Fibroblast of lung (primary cell): ENCODE measurements around the gene CFAP20. TPM values are rescaled to one million over a fixed set of nuclear protein-coding genes. Genes with fewer than 3 reads are reported as not detected.

Source experiments
- DNase-seq, 2 donors: peaks; one replicate each; pipeline versions ENCODE4 v3.0.0 to v3.0.0-alpha.2; 2010; ENCODE audit warnings: low read depth in 2 of 2
- H2AFZ ChIP-seq: 2 replicates; pipeline ENCODE4 v1.5.1; 2012; ENCODE audit warnings: low read length, control low read depth, inconsistent platforms
- H3K27ac ChIP-seq: 2 replicates; pipeline ENCODE4 v1.5.1; 2011; ENCODE audit warnings: low read length, control low read depth; ENCODE audit not compliant: insufficient read depth
- H3K27me3 ChIP-seq: 2 replicates; pipeline ENCODE4 v1.5.1; 2011; ENCODE audit warnings: mild to moderate bottlenecking, low read length; ENCODE audit not compliant: control insufficient read depth, insufficient read depth
- H3K36me3 ChIP-seq: 2 replicates; pipeline ENCODE4 v1.5.1; 2011; ENCODE audit warnings: low read length; ENCODE audit not compliant: control insufficient read depth, insufficient read depth
- H3K4me1 ChIP-seq: 2 replicates; pipeline ENCODE4 v1.5.1; 2011; ENCODE audit warnings: low read length; ENCODE audit not compliant: control insufficient read depth, insufficient read depth; ENCODE audit errors: extremely low read depth
- H3K4me2 ChIP-seq: 2 replicates; pipeline ENCODE4 v1.5.1; 2011; ENCODE audit warnings: low read length, control low read depth; ENCODE audit not compliant: insufficient read depth; ENCODE audit errors: extremely low read depth
- H3K4me3 ChIP-seq, 4 experiments: fragments of 200-600 bp in 1 of 4; sonication (generic) in 1 of 4; replicated peaks in 1 of 4; 2 replicates each; pipeline ENCODE4 v1.5.1; 2011 to 2016; ENCODE audit warnings: low read length in 4 of 4, low read depth in 3 of 4, mild to moderate bottlenecking in 3 of 4, control low read depth in 2 of 4, inconsistent platforms in 1 of 4, mixed read lengths in 1 of 4; ENCODE audit not compliant: insufficient read depth in 1 of 4; ENCODE audit errors: control extremely low read depth in 1 of 4
- H3K79me2 ChIP-seq: 2 replicates; pipeline ENCODE4 v1.5.1; 2012; ENCODE audit warnings: mild to moderate bottlenecking, low read length, inconsistent platforms; ENCODE audit not compliant: control insufficient read depth, insufficient read depth
- H3K9ac ChIP-seq: 2 replicates; pipeline ENCODE4 v1.5.1; 2011; ENCODE audit warnings: mild to moderate bottlenecking, low read length, control low read depth; ENCODE audit not compliant: insufficient read depth
- H3K9me3 ChIP-seq: 2 replicates; pipeline ENCODE4 v1.5.1; 2012; ENCODE audit warnings: low read depth, low read length; ENCODE audit not compliant: control insufficient read depth, insufficient read depth
- H4K20me1 ChIP-seq: 2 replicates; pipeline ENCODE4 v1.5.1; 2011; ENCODE audit warnings: low read length; ENCODE audit not compliant: control insufficient read depth, insufficient read depth; ENCODE audit errors: extremely low read depth
- EZH2 ChIP-seq: IDR thresholded peaks from 2 replicates; pipeline ENCODE4 v1.5.1; 2012; ENCODE audit warnings: low read length, control low read depth, mild to moderate bottlenecking; ENCODE audit errors: missing control alignments
- polyA plus RNA-seq, 2 donors: library from polyadenylated mRNA; depleted of rRNA in 1 of 2; stranded (reverse) in 1 of 2; unstranded in 1 of 2; fragments of >200 nt; gene quantifications; 2 replicates each; pipeline ENCODE4 v1.2.1, GENCODE V29; 2011 to 2012; ENCODE audit warnings: missing spikeins in 1 of 2
- total RNA-seq: library from RNA; depleted of rRNA; stranded (reverse); fragments of >200 nt; gene quantifications from 2 replicates; pipeline ENCODE4 v1.2.1, GENCODE V29; 2014
- TF ChIP-seq, protein P1 (sequence below), 2 donors: IDR thresholded peaks in 1 of 2; conservative IDR thresholded peaks in 1 of 2; 1 replicate in 1 of 2; 2 replicates in 1 of 2; pipeline ENCODE4 v1.5.1; 2011 to 2012; ENCODE audit warnings: low read length in 2 of 2, control low read depth in 1 of 2, inconsistent platforms in 1 of 2, low read depth in 1 of 2, mild to moderate bottlenecking in 1 of 2

CFAP20 gene
- total and polyA plus RNA-seq, 2 donors (not counting 1 experiment from before 2014, with no cell fraction given): 29.2 to 30.2 TPM

DNA sequence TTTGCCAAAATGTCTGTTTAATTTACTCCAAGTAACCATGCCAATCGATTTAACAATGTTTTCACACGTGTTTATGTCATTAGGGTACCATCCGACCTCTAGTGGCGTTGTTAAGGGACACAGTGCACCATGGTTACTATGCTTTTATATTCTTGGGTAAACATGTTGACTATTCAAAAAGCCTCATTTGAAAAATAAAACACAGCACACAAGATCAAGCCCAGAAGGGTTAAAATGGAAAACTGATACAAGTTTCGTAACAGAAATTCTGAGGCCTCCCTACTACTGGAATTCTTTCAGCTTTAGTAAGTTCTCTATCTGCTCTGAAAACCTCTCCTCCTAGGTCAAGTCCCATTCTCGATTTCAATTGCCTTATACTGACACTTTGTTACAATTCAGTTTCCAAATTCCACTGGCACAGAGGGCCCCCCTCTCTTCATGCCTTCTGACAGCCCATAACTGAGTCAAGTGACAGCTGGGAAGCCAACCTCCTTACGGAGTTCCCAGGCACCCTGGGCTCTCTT lies 2.1 kb downstream of the CFAP20 start:
- no peak for TF ChIP-seq EZH2
- TF ChIP-seq, protein P1, sequence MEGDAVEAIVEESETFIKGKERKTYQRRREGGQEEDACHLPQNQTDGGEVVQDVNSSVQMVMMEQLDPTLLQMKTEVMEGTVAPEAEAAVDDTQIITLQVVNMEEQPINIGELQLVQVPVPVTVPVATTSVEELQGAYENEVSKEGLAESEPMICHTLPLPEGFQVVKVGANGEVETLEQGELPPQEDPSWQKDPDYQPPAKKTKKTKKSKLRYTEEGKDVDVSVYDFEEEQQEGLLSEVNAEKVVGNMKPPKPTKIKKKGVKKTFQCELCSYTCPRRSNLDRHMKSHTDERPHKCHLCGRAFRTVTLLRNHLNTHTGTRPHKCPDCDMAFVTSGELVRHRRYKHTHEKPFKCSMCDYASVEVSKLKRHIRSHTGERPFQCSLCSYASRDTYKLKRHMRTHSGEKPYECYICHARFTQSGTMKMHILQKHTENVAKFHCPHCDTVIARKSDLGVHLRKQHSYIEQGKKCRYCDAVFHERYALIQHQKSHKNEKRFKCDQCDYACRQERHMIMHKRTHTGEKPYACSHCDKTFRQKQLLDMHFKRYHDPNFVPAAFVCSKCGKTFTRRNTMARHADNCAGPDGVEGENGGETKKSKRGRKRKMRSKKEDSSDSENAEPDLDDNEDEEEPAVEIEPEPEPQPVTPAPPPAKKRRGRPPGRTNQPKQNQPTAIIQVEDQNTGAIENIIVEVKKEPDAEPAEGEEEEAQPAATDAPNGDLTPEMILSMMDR (conservative IDR thresholded peaks at IDR 0.05 in 1 of 2, IDR thresholded peaks at IDR 0.05 in 1 of 2; ENCODE audit: low read depth in 1 of 2, low read length in 2 of 2): peak; percentile 20 to 34
- Histone ChIP-seq H3K9ac (peak overlapping the region; percentile 35), H3K36me3 (no peaks in the 10 kb centered on the region), H3K4me2 (peak overlapping the region; percentile 86), H4K20me1 (no peaks in the 10 kb centered on the region), H3K27ac (peak overlapping the region; percentile 86), H2AFZ (no peak overlapping the region), H3K4me1 (peaks cover 5% of the 10 kb centered on the region), H3K4me3 (peak overlapping the region; percentile 70 to 95 (median 90)), H3K79me2 (peaks cover 51% of the 10 kb centered on the region), H3K9me3 (no peaks in the 10 kb centered on the region), H3K27me3 (no peaks in the 10 kb centered on the region)
- peak; percentile 51 to 68 for DNase-seq

DNA sequence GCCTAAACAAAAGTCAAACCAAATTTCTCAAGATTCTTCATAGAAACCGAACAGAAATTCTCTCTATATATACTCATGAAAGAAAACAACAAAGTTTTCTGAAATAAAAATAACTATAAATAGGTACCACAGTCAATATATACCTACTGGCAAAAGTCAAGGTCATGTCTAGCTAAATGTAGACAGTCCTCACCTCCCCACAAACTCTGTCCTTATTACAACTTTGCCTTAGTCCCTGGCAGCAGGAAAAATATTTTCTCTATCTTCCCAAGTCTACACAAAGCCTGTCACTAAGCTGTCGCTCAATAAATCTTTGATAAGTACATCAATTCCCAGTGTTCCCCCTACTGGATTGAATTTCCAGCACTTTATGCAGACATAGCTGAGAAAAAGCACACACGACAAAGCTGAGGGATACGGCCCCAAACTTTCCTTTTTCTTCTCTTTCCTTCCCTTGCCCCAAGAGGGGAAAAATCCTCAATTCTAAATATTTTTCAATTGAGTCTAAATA lies 2.7 kb downstream of the CFAP20 start:
- no peaks in the 10 kb centered on the region for H3K9me3 ChIP-seq
- H3K4me2 ChIP-seq: peak overlapping the region; percentile 86
- no peaks in the 10 kb centered on the region for H4K20me1 ChIP-seq
- peak overlapping the region; percentile 70 to 95 (median 90) for H3K4me3 ChIP-seq
- H3K79me2 ChIP-seq: peaks cover 51% of the 10 kb centered on the region
- peak overlapping the region; percentile 52 for H3K9ac ChIP-seq
- no peak for DNase-seq
- H3K27ac ChIP-seq: peak overlapping the region; percentile 86
- TF ChIP-seq, protein P1 (conservative IDR thresholded peaks at IDR 0.05 in 1 of 2, IDR thresholded peaks at IDR 0.05 in 1 of 2; ENCODE audit: low read depth in 1 of 2, low read length in 2 of 2): peak in 1 of 2 donors; percentile 2
- no peak for TF ChIP-seq EZH2
- H3K4me1 ChIP-seq: peaks cover 6% of the 10 kb centered on the region
- no peaks in the 10 kb centered on the region for H3K36me3 ChIP-seq
- H3K27me3 ChIP-seq: no peaks in the 10 kb centered on the region
- no peak overlapping the region for H2AFZ ChIP-seq

DNA sequence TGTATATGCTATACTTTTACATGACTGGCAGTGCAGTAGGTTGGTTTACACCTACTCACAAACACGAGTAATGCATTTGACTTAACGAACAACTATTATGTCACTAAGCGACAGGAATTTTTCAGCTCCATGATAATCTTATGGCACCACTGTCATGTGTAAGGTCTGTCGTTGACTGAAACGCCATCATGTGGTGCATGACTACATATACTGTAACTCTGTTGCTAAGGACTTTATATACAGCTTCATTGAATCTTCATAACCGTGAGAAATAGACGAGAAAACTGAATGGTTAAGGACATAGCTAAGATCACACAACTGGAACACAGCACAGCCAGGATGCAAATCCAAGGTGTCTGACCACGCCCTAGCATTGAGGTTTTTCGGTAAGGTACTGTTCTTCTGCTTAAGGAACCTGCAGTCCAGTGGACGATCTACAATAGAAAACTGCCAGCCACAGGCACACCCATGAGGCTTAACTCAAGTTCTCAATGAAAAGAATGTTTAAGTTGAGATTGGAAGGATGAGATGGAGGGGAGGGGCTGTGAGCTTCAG lies 3.3 kb downstream of the CFAP20 start:
- H3K79me2 ChIP-seq: peaks cover 55% of the 10 kb centered on the region
- no peaks in the 10 kb centered on the region for H3K27me3 ChIP-seq
- H3K9ac ChIP-seq: no peak overlapping the region
- H3K36me3 ChIP-seq: no peaks in the 10 kb centered on the region
- no peak for TF ChIP-seq EZH2
- TF ChIP-seq, protein P1 (conservative IDR thresholded peaks at IDR 0.05 in 1 of 2, IDR thresholded peaks at IDR 0.05 in 1 of 2; ENCODE audit: low read depth in 1 of 2, low read length in 2 of 2): no peak
- H2AFZ ChIP-seq: no peak overlapping the region
- no peak for DNase-seq
- no peaks in the 10 kb centered on the region for H4K20me1 ChIP-seq
- H3K4me2 ChIP-seq: peak overlapping the region; percentile 51
- no peaks in the 10 kb centered on the region for H3K9me3 ChIP-seq
- peaks cover 13% of the 10 kb centered on the region for H3K4me1 ChIP-seq
- H3K27ac ChIP-seq: peak overlapping the region; percentile 86
- H3K4me3 ChIP-seq: peak overlapping the region in 1 of 4 experiments; percentile 95
